ENCODE results near the gene FHOD3.

FHOD3 gene

GRCh38 chr18:36704156-36704555, 406.6 kb downstream of the FHOD3 start:
- no peak for TF ChIP-seq SPI1 (IDR thresholded peaks at IDR 0.05; ENCODE audit: borderline replicate concordance, low read depth)
- TF ChIP-seq CTCF (IDR thresholded peaks at IDR 0.05; ENCODE audit: insufficient read depth, low read length): no peak
- no peak for TF ChIP-seq GABPA (IDR thresholded peaks at IDR 0.05; ENCODE audit: low read depth)
- TF ChIP-seq REST (IDR thresholded peaks at IDR 0.05; ENCODE audit: insufficient replicate concordance, low read depth): no peak
- TF ChIP-seq POLR2AphosphoS5 (IDR thresholded peaks at IDR 0.05; ENCODE audit: low read depth): no peak
- DNase-seq (ENCODE audit: low read depth in 1 of 2, low spot score in 1 of 2): no peak
- Histone ChIP-seq H3K4me3 (replicated peaks; ENCODE audit: insufficient read depth, low read length) (no peak overlapping the region), H3K27me3 (ENCODE audit: insufficient read depth, poor library complexity, severe bottlenecking) (peaks cover 13% of the 10 kb centered on the region), H3K27ac (replicated peaks) (no peak overlapping the region)

GRCh38 chr18:36706134-36706881, 408.8 kb downstream of the FHOD3 start:
- Histone ChIP-seq H3K27ac (replicated peaks) (no peak overlapping the region), H3K27me3 (ENCODE audit: insufficient read depth, poor library complexity, severe bottlenecking) (peaks cover 3% of the 10 kb centered on the region), H3K4me3 (replicated peaks; ENCODE audit: insufficient read depth, low read length) (no peak overlapping the region)
- TF ChIP-seq SPI1 (IDR thresholded peaks at IDR 0.05; ENCODE audit: borderline replicate concordance, low read depth) (no peak), POLR2AphosphoS5 (IDR thresholded peaks at IDR 0.05; ENCODE audit: low read depth) (no peak), REST (IDR thresholded peaks at IDR 0.05; ENCODE audit: insufficient replicate concordance, low read depth) (no peak), CTCF (IDR thresholded peaks at IDR 0.05; ENCODE audit: insufficient read depth, low read length) (no peak), GABPA (IDR thresholded peaks at IDR 0.05; ENCODE audit: low read depth) (no peak)
- no peak for DNase-seq (ENCODE audit: low read depth in 1 of 2, low spot score in 1 of 2)

GRCh38 chr18:36708366-36708765, 410.9 kb downstream of the FHOD3 start:
- TF ChIP-seq REST (IDR thresholded peaks at IDR 0.05; ENCODE audit: insufficient replicate concordance, low read depth) (no peak), GABPA (IDR thresholded peaks at IDR 0.05; ENCODE audit: low read depth) (no peak), CTCF (IDR thresholded peaks at IDR 0.05; ENCODE audit: insufficient read depth, low read length) (no peak), SPI1 (IDR thresholded peaks at IDR 0.05; ENCODE audit: borderline replicate concordance, low read depth) (no peak), POLR2AphosphoS5 (IDR thresholded peaks at IDR 0.05; ENCODE audit: low read depth) (no peak)
- peaks cover 3% of the 10 kb centered on the region for H3K27me3 ChIP-seq (ENCODE audit: insufficient read depth, poor library complexity, severe bottlenecking)
- H3K4me3 ChIP-seq (replicated peaks; ENCODE audit: insufficient read depth, low read length): no peak overlapping the region
- DNase-seq (ENCODE audit: low read depth in 1 of 2, low spot score in 1 of 2): no peak
- H3K27ac ChIP-seq (replicated peaks): no peak overlapping the region
